Neural cell (in vitro differentiated cells): Measurements from ENCODE around the gene UBAC2. TPM values are rescaled to one million over a fixed set of nuclear protein-coding genes. Genes with fewer than 3 reads are reported as not detected.

Experiments used
- H2AFZ ChIP-seq: fragments of 200-600, 300-800 bp; sonication (generic), shearing (Covaris generic); 2 replicates; pipeline ENCODE4 v1.6.0; 2014; ENCODE audit warnings: low read depth, mild to moderate bottlenecking, antibody characterized with exemption, low read length, moderate library complexity
- H3F3A ChIP-seq: fragments of 200-600 bp; shearing (Covaris generic); 2 replicates; pipeline ENCODE4 v1.6.1; 2016; ENCODE audit warnings: mild to moderate bottlenecking, moderate library complexity, mixed read lengths, antibody characterized with exemption, low read length; ENCODE audit not compliant: insufficient read depth, poor library complexity, severe bottlenecking
- H3K27ac ChIP-seq: fragments of 200-600, 300-800 bp; sonication (generic), shearing (Covaris generic); 2 replicates; pipeline ENCODE4 v1.5.1; 2014; ENCODE audit warnings: mild to moderate bottlenecking, low read length, moderate library complexity
- H3K27me3 ChIP-seq: fragments of 300-800, 200-600 bp; sonication (generic), shearing (Covaris generic); 2 replicates; pipeline ENCODE4 v1.6.0; 2014; ENCODE audit warnings: mild to moderate bottlenecking, low read depth, low read length, moderate library complexity; ENCODE audit not compliant: insufficient read depth
- H3K36me3 ChIP-seq: fragments of 300-800, 200-600 bp; sonication (generic), shearing (Covaris generic); 2 replicates; pipeline ENCODE4 v1.5.1; 2014; ENCODE audit warnings: mild to moderate bottlenecking, antibody characterized with exemption, low read length, moderate library complexity; ENCODE audit not compliant: insufficient read depth
- H3K4me2 ChIP-seq: fragments of 300-800, 200-600 bp; sonication (generic), shearing (Covaris generic); 2 replicates; pipeline ENCODE4 v1.6.0; 2014; ENCODE audit warnings: mild to moderate bottlenecking, low read length
- H3K4me3 ChIP-seq: fragments of 300-800, 200-600 bp; sonication (generic), shearing (Covaris generic); 2 replicates; pipeline ENCODE4 v1.5.1; 2014; ENCODE audit warnings: mild to moderate bottlenecking, low read length, moderate library complexity
- H3K79me2 ChIP-seq: fragments of 200-600 bp; shearing (Covaris generic); replicated peaks from 2 replicates; pipeline ENCODE4 v1.6.0; 2014; ENCODE audit warnings: mild to moderate bottlenecking, low read length, moderate library complexity; ENCODE audit not compliant: insufficient read depth
- H3K9ac ChIP-seq: fragments of 300-800, 200-600 bp; sonication (generic), shearing (Covaris generic); 2 replicates; pipeline ENCODE4 v1.6.1; 2016; ENCODE audit warnings: mild to moderate bottlenecking, low read length, mixed read lengths
- H3K9me2 ChIP-seq: fragments of 200-600 bp; shearing (Covaris generic); 2 replicates; pipeline ENCODE4 v1.6.1; 2016; ENCODE audit warnings: mild to moderate bottlenecking, low read length, mixed read lengths; ENCODE audit not compliant: insufficient read depth
- H3K9me3 ChIP-seq: fragments of 200-600, 300-800 bp; sonication (generic), shearing (Covaris generic); 2 replicates; pipeline ENCODE4 v1.6.1; 2016; ENCODE audit warnings: mild to moderate bottlenecking, mixed run types, low read length, moderate library complexity, mixed read lengths
- H4K20me1 ChIP-seq: fragments of 200-600 bp; shearing (Covaris generic); 2 replicates; pipeline ENCODE4 v1.6.1; 2016; ENCODE audit warnings: mild to moderate bottlenecking, mixed run types; ENCODE audit not compliant: insufficient read depth
- CTCF ChIP-seq: fragments of 450-650 bp; IDR thresholded peaks from 2 replicates; pipeline ENCODE4 v1.5.1; 2014; ENCODE audit warnings: antibody characterized with exemption, mild to moderate bottlenecking, moderate library complexity; ENCODE audit not compliant: poor library complexity, severe bottlenecking
- EP300 ChIP-seq: fragments of 450-650 bp; conservative IDR thresholded peaks from 2 replicates; pipeline ENCODE4 v1.6.1; 2014; ENCODE audit warnings: antibody characterized with exemption, mild to moderate bottlenecking, moderate library complexity; ENCODE audit not compliant: poor library complexity, severe bottlenecking
- EZH2 ChIP-seq: fragments of 200-600, 300-800 bp; shearing (Covaris generic), sonication (generic); IDR thresholded peaks from 2 replicates; pipeline ENCODE4 v1.6.1; 2014; ENCODE audit warnings: antibody characterized with exemption, low read length, borderline replicate concordance, mild to moderate bottlenecking; ENCODE audit not compliant: insufficient read depth, poor library complexity, severe bottlenecking
- MXI1 ChIP-seq: fragments of 450-650 bp; conservative IDR thresholded peaks from 2 replicates; pipeline ENCODE4 v1.6.1; 2014; ENCODE audit warnings: antibody characterized with exemption, mild to moderate bottlenecking; ENCODE audit not compliant: poor library complexity, severe bottlenecking
- POLR2AphosphoS5 ChIP-seq: IDR thresholded peaks from 2 replicates; pipeline ENCODE4 v1.6.1; 2012
- RAD21 ChIP-seq: fragments of 450-650 bp; conservative IDR thresholded peaks from 2 replicates; pipeline ENCODE4 v1.6.1; 2014; ENCODE audit warnings: antibody characterized with exemption, mild to moderate bottlenecking, moderate library complexity
- REST ChIP-seq: IDR thresholded peaks from 2 replicates; pipeline ENCODE4 v1.6.1; 2012; ENCODE audit warnings: borderline replicate concordance
- SMC3 ChIP-seq: fragments of 450-650 bp; conservative IDR thresholded peaks from 2 replicates; pipeline ENCODE4 v1.6.1; 2014; ENCODE audit warnings: antibody characterized with exemption, mild to moderate bottlenecking, moderate library complexity; ENCODE audit not compliant: poor library complexity
- TAF1 ChIP-seq: IDR thresholded peaks from 2 replicates; pipeline ENCODE4 v1.6.1; 2012; ENCODE audit warnings: low read depth
- polyA plus RNA-seq: library from polyadenylated mRNA; depleted of rRNA; stranded (reverse); fragments of >200 nt; gene quantifications from 2 replicates; pipeline ENCODE4 v1.2.3, GENCODE V29; 2014

Gene UBAC2
- polyA plus RNA-seq, 1 donor from 2014 or later, result 56.9 TPM

- H3K36me3 ChIP-seq, result no peaks in the 10 kb centered on the region
- TF ChIP-seq CTCF (no peak), EZH2 (no peak), EP300 (no peak), TAF1 (no peak), RAD21 (no peak), REST (no peak), POLR2AphosphoS5 (no peak), MXI1 (no peak), SMC3 (no peak)
- H3K9ac ChIP-seq, result no peak overlapping the region
- H4K20me1 ChIP-seq, result no peaks in the 10 kb centered on the region
- H3K4me2 ChIP-seq, result no peak overlapping the region
- H2AFZ ChIP-seq, result no peak overlapping the region
- no peaks in the 10 kb centered on the region for H3K9me2 ChIP-seq
- H3K27me3 ChIP-seq, result no peaks in the 10 kb centered on the region
- H3K27ac ChIP-seq, result no peak overlapping the region
- no peaks in the 10 kb centered on the region for H3F3A ChIP-seq
- peaks cover 5% of the 10 kb centered on the region for H3K79me2 ChIP-seq
- H3K4me3 ChIP-seq, result no peak overlapping the region
- H3K9me3 ChIP-seq, result no peaks in the 10 kb centered on the region
Measured at GRCh38 chr13:99230991-99231390, 30.3 kb downstream of the UBAC2 start.

- Histone ChIP-seq H3K79me2 (peaks cover 5% of the 10 kb centered on the region), H3K9me3 (no peaks in the 10 kb centered on the region), H3K4me3 (no peak overlapping the region), H3F3A (no peaks in the 10 kb centered on the region), H3K9ac (no peak overlapping the region), H3K27ac (no peak overlapping the region), H3K27me3 (no peaks in the 10 kb centered on the region), H3K9me2 (no peaks in the 10 kb centered on the region), H3K36me3 (no peaks in the 10 kb centered on the region), H3K4me2 (no peak overlapping the region), H2AFZ (no peak overlapping the region), H4K20me1 (no peaks in the 10 kb centered on the region)
- TF ChIP-seq POLR2AphosphoS5 (no peak), TAF1 (no peak), EZH2 (no peak)
Measured at GRCh38 chr13:99231721-99232120, 31.1 kb downstream of the UBAC2 start.
